IMR-90 (cell line): ENCODE data around the gene MTX2. TPM values are rescaled to one million over a fixed set of nuclear protein-coding genes. Genes with fewer than 3 reads are reported as not detected.

Experiments
- ATAC-seq: fragments of 200-7000 bp; cut with Tn5 transposase; 2 replicates; pipeline ENCODE4 v1.9.1; 2020; ENCODE audit warnings: low read depth, mild to moderate bottlenecking, moderate library complexity
- BruUV-seq: library from RNA; stranded (reverse); fragments of 400-500 nt; replicated peaks from 2 replicates; lab custom pipeline; 2021; lab: Mats Ljungman, UMichigan
- CTCF ChIA-PET: fragments of 300-600 bp; formaldehyde crosslinking; extraction: SDS; loops from one replicate; lab custom pipeline; 2021; ENCODE audit warnings: antibody characterized with exemption; lab: Yijun Ruan, JAX
- POLR2A ChIA-PET: fragments of 300-600 bp; sonication (Branson Sonifier 250); formaldehyde crosslinking; loops from one replicate; lab custom pipeline; 2022; ENCODE audit warnings: antibody characterized with exemption; ENCODE audit not compliant: unreplicated experiment; lab: Charles Lee
- DNase-seq: peaks from one replicate; pipeline ENCODE4 v3.0.0; 2013
- H2AFZ ChIP-seq: replicated peaks from 2 replicates; pipeline ENCODE3; 2013; ENCODE audit warnings: low read length, mild to moderate bottlenecking; ENCODE audit not compliant: poor library complexity
- H2AK5ac ChIP-seq: 2 replicates; pipeline ENCODE4 v1.6.1; 2013; ENCODE audit warnings: low read depth, low read length, inconsistent platforms
- H2AK9ac ChIP-seq: replicated peaks from 2 replicates; pipeline ENCODE3; 2013; ENCODE audit warnings: mild to moderate bottlenecking, low read depth, low read length, moderate library complexity; ENCODE audit not compliant: poor library complexity
- H2BK120ac ChIP-seq: 2 replicates; pipeline ENCODE4 v1.6.1; 2013; ENCODE audit warnings: low read depth, low read length, inconsistent platforms
- H2BK15ac ChIP-seq: 3 replicates; pipeline ENCODE4 v1.6.1; 2013; ENCODE audit warnings: low read depth, low read length, inconsistent platforms
- H2BK20ac ChIP-seq: 2 replicates; pipeline ENCODE4 v1.6.1; 2013; ENCODE audit warnings: low read depth, mild to moderate bottlenecking, inconsistent platforms, low read length, moderate library complexity
- H2BK5ac ChIP-seq: 2 replicates; pipeline ENCODE4 v1.6.1; 2013; ENCODE audit warnings: mild to moderate bottlenecking, low read depth, low read length, inconsistent platforms; ENCODE audit not compliant: poor library complexity, severe bottlenecking
- H3K14ac ChIP-seq: replicated peaks from 2 replicates; pipeline ENCODE4 v1.6.1; 2013; ENCODE audit warnings: low read depth, low read length, inconsistent platforms
- H3K18ac ChIP-seq: 2 replicates; pipeline ENCODE4 v1.6.1; 2013; ENCODE audit warnings: low read depth, low read length, control low read depth
- H3K23ac ChIP-seq: 2 replicates; pipeline ENCODE4 v1.6.1; 2013; ENCODE audit warnings: low read depth, low read length, inconsistent platforms
- H3K27ac ChIP-seq: 2 replicates; pipeline ENCODE4 v1.5.1; 2013; ENCODE audit warnings: mild to moderate bottlenecking, control low read depth, low read length; ENCODE audit not compliant: insufficient read depth
- H3K27me3 ChIP-seq: 2 replicates; pipeline ENCODE4 v1.6.1; 2013; ENCODE audit warnings: low read length; ENCODE audit not compliant: control insufficient read depth, insufficient read depth
- H3K36me3 ChIP-seq: 2 replicates; pipeline ENCODE4 v1.6.1; 2013; ENCODE audit warnings: low read length, mixed read lengths; ENCODE audit not compliant: control insufficient read depth, insufficient read depth
- H3K4ac ChIP-seq: 2 replicates; pipeline ENCODE4 v1.6.1; 2013; ENCODE audit warnings: low read depth, low read length, inconsistent platforms
- H3K4me1 ChIP-seq: 2 replicates; pipeline ENCODE4 v1.6.1; 2013; ENCODE audit warnings: low read length, mixed read lengths; ENCODE audit not compliant: control insufficient read depth, insufficient read depth
- H3K4me2 ChIP-seq: 2 replicates; pipeline ENCODE4 v1.6.1; 2013; ENCODE audit warnings: low read depth, mild to moderate bottlenecking, control low read depth, low read length, moderate library complexity
- H3K4me3 ChIP-seq: 2 replicates; pipeline ENCODE4 v1.5.1; 2013; ENCODE audit warnings: low read depth, mild to moderate bottlenecking, control low read depth, low read length, moderate library complexity; ENCODE audit not compliant: insufficient read depth
- H3K56ac ChIP-seq: 2 replicates; pipeline ENCODE4 v1.6.1; 2013; ENCODE audit warnings: low read length, inconsistent platforms; ENCODE audit not compliant: insufficient read depth; ENCODE audit errors: extremely low read depth
- H3K79me1 ChIP-seq, 2 experiments: 2 replicates each; pipeline ENCODE4 v1.6.1; 2013; ENCODE audit warnings: low read length in 2 of 2, inconsistent platforms in 1 of 2, low read depth in 1 of 2
- H3K9ac ChIP-seq: 2 replicates; pipeline ENCODE4 v1.6.1; 2013; ENCODE audit warnings: low read depth, low read length, control low read depth
- H3K9me1 ChIP-seq: 2 replicates; pipeline ENCODE4 v1.6.1; 2013; ENCODE audit warnings: low read length, inconsistent platforms; ENCODE audit not compliant: insufficient read depth
- H3K9me3 ChIP-seq: 2 replicates; pipeline ENCODE4 v1.6.1; 2013; ENCODE audit warnings: low read length; ENCODE audit not compliant: control insufficient read depth, insufficient read depth
- H4K20me1 ChIP-seq: 2 replicates; pipeline ENCODE4 v1.6.1; 2013; ENCODE audit warnings: low read length, inconsistent platforms; ENCODE audit not compliant: insufficient read depth
- H4K5ac ChIP-seq: 2 replicates; pipeline ENCODE4 v1.6.1; 2013; ENCODE audit warnings: mild to moderate bottlenecking, low read depth, low read length, control low read depth
- H4K8ac ChIP-seq, 2 experiments: 2 replicates each; pipeline ENCODE4 v1.6.1; 2013; ENCODE audit warnings: low read depth in 2 of 2, low read length in 2 of 2, control low read depth in 1 of 2, inconsistent platforms in 1 of 2
- H4K91ac ChIP-seq: 2 replicates; pipeline ENCODE4 v1.6.1; 2013; ENCODE audit warnings: low read depth, low read length, inconsistent platforms; ENCODE audit not compliant: insufficient read depth
- BHLHE40 ChIP-seq: fragments of 150-350 bp; IDR thresholded peaks from 2 replicates; pipeline ENCODE4 v1.6.1; 2016; ENCODE audit warnings: mild to moderate bottlenecking, low read depth, low read length
- CEBPB ChIP-seq: IDR thresholded peaks from 2 replicates; pipeline ENCODE4 v1.6.1; 2012; ENCODE audit warnings: low read depth, low read length, improper control_type of control experiment
- CHD1 ChIP-seq: IDR thresholded peaks from 2 replicates; pipeline ENCODE4 v1.6.1; 2012; ENCODE audit warnings: low read depth, low read length, improper control_type of control experiment
- ELK1 ChIP-seq: fragments of 150-350 bp; IDR thresholded peaks from 2 replicates; pipeline ENCODE4 v1.6.1; 2016; ENCODE audit warnings: low read depth, mild to moderate bottlenecking, low read length, moderate library complexity, borderline replicate concordance
- FOS ChIP-seq: fragments of 150-350 bp; IDR thresholded peaks from 2 replicates; pipeline ENCODE4 v1.6.1; 2016; ENCODE audit warnings: low read depth, low read length
- MAFK ChIP-seq: IDR thresholded peaks from 2 replicates; pipeline ENCODE4 v1.6.1; 2012; ENCODE audit warnings: low read depth, low read length, improper control_type of control experiment
- MXI1 ChIP-seq: IDR thresholded peaks from 2 replicates; pipeline ENCODE4 v1.6.1; 2012; ENCODE audit warnings: low read depth, mild to moderate bottlenecking, low read length, moderate library complexity, borderline replicate concordance
- NFE2L2 ChIP-seq: fragments of 150-350 bp; IDR thresholded peaks from 2 replicates; pipeline ENCODE4 v1.6.1; 2016; ENCODE audit warnings: low read depth, mild to moderate bottlenecking, low read length
- POLR2A ChIP-seq: IDR thresholded peaks from 2 replicates; pipeline ENCODE4 v1.6.1; 2012; ENCODE audit warnings: mild to moderate bottlenecking, low read depth, low read length
- RAD21 ChIP-seq: IDR thresholded peaks from 2 replicates; pipeline ENCODE4 v1.6.1; 2012; ENCODE audit warnings: low read length, improper control_type of control experiment
- RCOR1 ChIP-seq: IDR thresholded peaks from 2 replicates; pipeline ENCODE4 v1.6.1; 2012; ENCODE audit warnings: mild to moderate bottlenecking, low read length, improper control_type of control experiment; ENCODE audit not compliant: insufficient replicate concordance
- SMC3 ChIP-seq: fragments of 150-350 bp; IDR thresholded peaks from 2 replicates; pipeline ENCODE4 v1.6.1; 2016; ENCODE audit warnings: low read depth, mild to moderate bottlenecking, antibody characterized with exemption, low read length, moderate library complexity
- USF2 ChIP-seq: fragments of 150-350 bp; IDR thresholded peaks from 2 replicates; pipeline ENCODE4 v1.6.1; 2017; ENCODE audit warnings: mild to moderate bottlenecking, antibody characterized with exemption, low read length, low read depth
- WGBS, 2 experiments: methylation state at CpG; one replicate each; pipeline versions ENCODE4 v1.1.5 to v1.1.7; 2013; ENCODE audit warnings: missing lambda C conversion rate in 2 of 2; ENCODE audit not compliant: insufficient read length in 1 of 2; ENCODE audit errors: extremely low coverage in 2 of 2; 5-methylcytosine and 5-hydroxymethylcytosine counted together
- dilution Hi-C: fragments of 300-500 bp; cut with HindIII; formaldehyde crosslinking; loops from one replicate; pipeline ENCODE4 v1.14.3; 2018; ENCODE audit warnings: low sequenced_read_pairs; ENCODE audit not compliant: unreplicated experiment
- in situ Hi-C: fragments of 300-500 bp; cut with MboI; formaldehyde crosslinking; loops from 3 replicates; pipeline ENCODE4 v1.14.3; 2019; ENCODE audit warnings: low sequenced_read_pairs, inconsistent platforms, mixed read lengths
- intact Hi-C: fragments of 100-400 bp; cut with micrococcal nuclease; formaldehyde crosslinking; loops from 2 replicates; pipeline ENCODE4 v1.10.0; 2022
- polyA plus RNA-seq, 3 experiments: library from polyadenylated mRNA; depleted of rRNA; stranded (reverse); fragments of >200 nt; gene quantifications; 2 replicates each; pipeline ENCODE4 v1.2.3, GENCODE V29; 2012; ENCODE audit warnings: low replicate concordance in 1 of 3
- total RNA-seq: library from RNA; depleted of rRNA; stranded (reverse); fragments of >200 nt; gene quantifications from 2 replicates; pipeline ENCODE4 v1.2.3, GENCODE V29; 2012

Gene MTX2
- total and polyA plus RNA-seq, 2 of the 4 experiments (the other 2 are of a cell fraction) = 24.9 to 37.8 TPM

GRCh38 chr2:176242276-176242675 is 27.0 kb upstream of the MTX2 start:
- Histone ChIP-seq H3K4me1 (no peaks in the 10 kb centered on the region), H3K27ac (no peak overlapping the region), H4K8ac (no peak overlapping the region), H4K20me1 (no peaks in the 10 kb centered on the region), H3K27me3 (peaks cover 3% of the 10 kb centered on the region), H4K5ac (no peak overlapping the region), H2AFZ (no peak overlapping the region), H3K9me1 (no peaks in the 10 kb centered on the region), H3K23ac (no peak overlapping the region), H3K14ac (no peak overlapping the region), H2BK5ac (no peak overlapping the region), H2AK9ac (no peak overlapping the region), H2BK15ac (no peak overlapping the region), H3K4me2 (no peak overlapping the region), H2BK120ac (no peak overlapping the region), H4K91ac (no peak overlapping the region), H3K4me3 (no peak overlapping the region), H3K9ac (no peak overlapping the region), H2AK5ac (no peak overlapping the region), H3K79me1 (no peaks in the 10 kb centered on the region), H2BK20ac (no peak overlapping the region), H3K9me3 (no peaks in the 10 kb centered on the region), H3K36me3 (no peaks in the 10 kb centered on the region), H3K18ac (no peak overlapping the region), H3K56ac (no peak overlapping the region), H3K4ac (no peak overlapping the region)
- POLR2A ChIA-PET = no interaction called here
- TF ChIP-seq CEBPB = no peak
- no peak for TF ChIP-seq SMC3
- no peak for TF ChIP-seq MAFK
- no peak for TF ChIP-seq POLR2A
- no peak for TF ChIP-seq ELK1
- TF ChIP-seq RCOR1 = no peak
- no peak for TF ChIP-seq MXI1
- TF ChIP-seq BHLHE40 = no peak
- TF ChIP-seq FOS = no peak
- no peak for TF ChIP-seq NFE2L2
- TF ChIP-seq CHD1 = no peak
- no peak for TF ChIP-seq USF2
- TF ChIP-seq RAD21 = no peak
- CTCF ChIA-PET = no interaction called here
- no TSS peak for BruUV-seq
- ATAC-seq (no peak), DNase-seq (no peak)
- dilution Hi-C loops = no loop called here
- in situ Hi-C loops = no loop called here
- WGBS, 2 experiments = no CpG with 5 or more reads among the region's 2 CpGs
- intact Hi-C loops = no loop called here
